HG03060 (cell line): ENCODE measurements around the gene HSDL2.

Source experiments
- ATAC-seq: cut with Tn5 transposase; IDR thresholded peaks from one replicate; pipeline ENCODE4 v1.9.1; 2021; ENCODE audit warnings: low read depth, moderate number of reproducible peaks; ENCODE audit not compliant: unreplicated experiment

Gene HSDL2

GRCh38 chr9:112439825-112440224 lies 59.9 kb downstream of the HSDL2 start:
- ATAC-seq: no peak

GRCh38 chr9:112443200-112443599 lies 63.3 kb downstream of the HSDL2 start:
- no peak for ATAC-seq

GRCh38 chr9:112443636-112444035 lies 63.7 kb downstream of the HSDL2 start:
- no peak for ATAC-seq

GRCh38 chr9:112445196-112445595 lies 65.3 kb downstream of the HSDL2 start:
- no peak for ATAC-seq

DNA sequence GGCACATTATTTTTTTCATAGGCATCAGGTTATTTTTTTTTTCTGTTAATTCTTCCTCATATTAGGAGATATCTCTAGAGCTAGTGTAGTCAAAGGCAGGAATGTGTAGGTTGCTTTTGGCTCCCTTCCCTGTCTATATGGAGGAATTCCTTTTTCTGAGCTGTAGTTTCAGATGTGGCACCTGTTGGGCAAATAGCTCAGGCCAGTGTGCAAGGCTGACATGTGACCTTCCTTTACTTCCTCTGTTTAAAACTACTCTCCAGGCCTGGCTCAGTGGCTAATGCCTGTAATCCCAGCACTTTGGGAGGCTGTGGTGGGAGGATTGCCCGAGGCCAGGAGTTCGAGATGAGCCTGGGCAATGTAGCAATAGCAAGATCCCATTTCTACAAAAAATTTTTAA lies 66.2 kb downstream of the HSDL2 start:
- no peak for ATAC-seq

GRCh38 chr9:112446526-112446925 lies 66.6 kb downstream of the HSDL2 start:
- no peak for ATAC-seq

DNA sequence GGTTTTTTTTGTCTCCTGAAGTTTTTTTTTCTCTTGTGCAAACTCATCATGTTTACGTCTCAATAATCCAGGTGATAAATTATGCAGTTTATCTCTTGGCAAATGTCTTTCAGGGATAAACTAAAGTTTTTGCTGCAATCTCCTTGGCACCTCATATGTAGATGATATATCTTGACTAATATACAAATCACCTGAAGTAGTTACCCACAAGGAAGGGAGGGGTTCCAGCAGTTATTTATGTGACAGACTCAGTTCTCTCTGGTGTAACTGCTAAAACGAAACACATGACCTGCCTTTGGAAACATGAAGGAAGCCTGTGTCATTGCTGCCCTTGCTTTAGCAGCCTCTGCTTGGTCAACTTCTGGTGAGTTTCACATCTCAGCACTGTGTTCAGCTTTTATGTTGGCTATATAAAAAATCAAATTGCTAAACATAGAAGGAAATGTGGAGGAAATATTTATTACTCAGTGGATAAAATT lies 67.4 kb downstream of the HSDL2 start:
- no peak for ATAC-seq

DNA sequence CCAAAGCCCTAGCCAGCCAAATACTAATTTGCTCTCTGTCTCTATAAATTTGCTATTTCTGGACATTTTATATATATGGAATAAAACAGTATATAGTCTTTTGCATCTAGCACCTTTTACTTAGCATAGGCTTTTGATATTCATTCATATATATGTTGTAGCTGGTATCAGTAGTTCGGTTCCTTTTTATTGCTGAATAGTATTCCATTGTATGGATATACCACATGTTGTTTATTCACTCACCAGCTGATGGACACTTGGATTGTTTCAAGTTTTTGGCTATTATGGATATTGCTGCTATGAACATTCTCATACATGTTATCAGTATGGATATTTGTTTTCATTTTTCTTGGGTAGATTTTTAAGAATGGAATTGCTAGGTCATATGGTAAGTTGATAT lies 82.9 kb downstream of the HSDL2 start:
- no peak for ATAC-seq

DNA sequence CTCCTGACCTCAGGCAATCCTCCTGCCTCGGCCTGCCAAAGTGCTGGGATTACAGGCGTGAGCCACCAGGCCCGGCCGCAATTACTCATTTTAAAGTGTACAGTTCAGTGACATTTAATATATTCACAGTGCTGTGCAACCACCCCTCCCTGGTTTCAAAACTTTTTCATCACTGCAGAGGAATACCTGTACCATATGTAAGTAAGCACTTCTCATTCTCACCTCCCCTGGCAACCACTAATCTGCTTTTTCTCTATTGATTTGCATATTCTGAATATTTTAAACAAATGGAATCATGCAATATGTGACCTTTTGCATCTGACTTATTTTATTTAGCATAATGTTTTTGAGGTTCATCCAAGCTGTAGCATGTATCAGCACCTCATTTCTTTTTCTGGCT lies 85.4 kb downstream of the HSDL2 start:
- no peak for ATAC-seq

DNA sequence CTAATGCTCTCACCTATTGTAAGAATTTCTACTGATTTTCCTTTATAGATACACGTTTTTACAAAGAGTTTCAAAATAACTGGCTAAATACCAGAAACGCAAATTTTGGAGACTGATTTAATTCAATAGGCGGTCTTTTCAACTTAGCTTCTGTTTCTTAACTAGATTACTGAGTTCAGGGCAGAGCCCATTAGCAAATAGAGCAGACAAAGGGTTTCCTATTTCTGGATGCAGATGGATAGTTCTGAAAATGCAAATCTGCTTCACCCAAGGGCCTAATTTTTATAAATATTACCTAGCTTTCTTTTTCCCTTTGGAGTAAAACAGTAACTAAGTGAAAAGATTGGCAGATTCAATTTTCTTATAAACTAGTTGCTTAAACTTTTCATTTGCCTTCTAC lies 93.1 kb downstream of the HSDL2 start:
- no peak for ATAC-seq

- no peak for ATAC-seq
Observed at GRCh38 chr9:112473986-112474385, 94.1 kb downstream of the HSDL2 start.

DNA sequence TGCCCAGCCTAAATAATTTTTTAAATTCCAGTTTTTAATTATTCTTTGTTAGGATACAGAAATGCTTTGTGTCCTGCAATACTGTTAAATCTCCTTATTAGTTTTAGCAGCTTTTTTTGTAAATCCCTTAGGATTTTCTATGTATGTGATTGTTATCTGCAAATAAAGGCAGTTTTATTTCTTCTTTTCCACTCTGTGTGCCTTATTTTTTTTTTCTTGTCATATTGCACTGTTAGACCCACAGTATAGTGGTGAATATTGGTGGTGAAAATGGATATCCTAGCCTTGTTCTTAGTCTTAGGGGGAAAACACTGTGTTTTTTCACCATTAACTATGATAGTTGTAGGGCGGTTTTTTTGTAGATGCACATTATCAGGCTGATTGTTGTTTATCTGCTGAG lies 95.4 kb downstream of the HSDL2 start:
- no peak for ATAC-seq

- ATAC-seq: no peak
Observed at GRCh38 chr9:112477330-112477729, 97.4 kb downstream of the HSDL2 start.

GRCh38 chr9:112479221-112479620 lies 99.3 kb downstream of the HSDL2 start:
- no peak for ATAC-seq

DNA sequence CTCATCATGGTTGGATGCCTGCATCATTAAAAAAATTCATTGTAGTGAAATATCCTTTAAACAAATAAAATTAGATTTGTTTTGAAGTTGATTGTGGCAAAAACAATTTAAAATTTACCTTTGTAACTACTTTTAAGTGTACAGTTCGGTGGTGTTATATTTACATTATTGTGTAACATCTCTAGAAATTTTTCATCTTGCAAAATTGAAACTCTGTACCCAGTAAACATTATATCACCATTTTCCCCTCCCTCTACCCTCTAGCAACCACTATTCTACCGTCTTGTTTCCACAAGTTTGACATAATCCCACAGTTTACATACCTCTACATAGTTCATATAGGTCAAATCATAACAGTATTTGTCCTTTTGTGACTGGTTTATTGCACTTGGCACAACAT lies 104.7 kb downstream of the HSDL2 start:
- no peak for ATAC-seq

DNA sequence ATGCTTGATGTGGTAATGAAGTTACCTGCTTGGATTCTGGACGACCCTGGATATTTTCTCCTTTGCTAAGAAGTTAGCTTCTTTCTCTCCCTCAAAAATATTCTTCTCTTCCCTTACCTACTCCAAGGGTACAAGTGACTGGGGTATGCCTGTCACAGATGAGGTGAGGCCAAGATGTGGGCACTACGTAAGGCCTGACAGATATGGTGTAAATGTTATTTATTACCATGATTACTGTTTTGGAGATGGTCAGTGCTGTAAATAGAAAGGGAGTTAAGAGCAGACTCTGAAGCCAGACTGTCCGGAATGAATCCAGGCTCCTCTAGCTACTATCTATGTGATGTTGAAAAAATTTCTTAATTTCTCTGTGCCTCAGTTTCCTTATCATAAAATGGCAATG lies 105.7 kb downstream of the HSDL2 start:
- ATAC-seq: no peak

GRCh38 chr9:112486221-112487007 lies 106.5 kb downstream of the HSDL2 start, which contains the start of gene KIAA1958:
Gene KIAA1958 (plus strand): TSS chr9:112486827. CDS start chr9:112574081, 87,254 bp downstream.
- peak; percentile 64 for ATAC-seq

DNA sequence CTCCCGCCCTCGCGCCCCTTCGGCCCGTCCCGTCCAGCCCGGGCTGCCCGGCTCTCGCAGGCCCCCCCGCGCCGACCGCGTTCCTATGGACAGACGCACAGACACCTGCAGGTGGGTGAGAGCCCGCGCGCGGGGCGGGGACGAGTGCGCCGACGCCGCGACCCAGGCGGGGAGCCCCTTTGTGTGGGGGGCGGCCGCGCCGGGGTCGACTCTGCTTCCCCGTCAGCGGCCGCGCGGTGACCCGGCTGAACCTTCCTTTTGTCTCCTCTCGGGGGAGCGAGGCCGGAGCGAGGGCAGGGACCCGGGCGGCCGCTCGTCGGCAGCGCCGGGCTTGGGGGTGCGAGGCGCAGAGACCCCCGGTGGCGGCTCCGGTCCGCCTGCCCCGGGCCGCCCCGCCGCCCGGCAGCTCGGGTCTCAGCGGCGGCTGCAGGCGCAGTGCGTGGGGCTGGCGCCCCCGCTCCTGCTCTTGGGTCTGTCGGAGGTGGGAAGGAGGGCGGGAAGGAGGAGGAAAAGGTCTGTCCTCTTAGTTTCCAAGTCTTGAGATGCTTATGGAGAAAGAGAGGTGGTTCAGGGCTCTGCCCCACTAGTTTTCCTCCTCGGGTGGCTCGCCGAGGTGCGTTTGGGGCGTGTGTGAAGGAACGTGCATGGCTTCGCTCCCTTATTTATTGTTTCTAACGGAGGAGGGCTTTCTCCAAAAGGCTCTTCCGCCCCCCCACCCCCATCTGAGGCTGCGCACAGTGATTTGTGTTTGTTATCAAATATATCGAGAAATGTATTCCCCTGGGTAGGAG lies 107.3 kb downstream of the HSDL2 start:
- ATAC-seq: peak; percentile 23

DNA sequence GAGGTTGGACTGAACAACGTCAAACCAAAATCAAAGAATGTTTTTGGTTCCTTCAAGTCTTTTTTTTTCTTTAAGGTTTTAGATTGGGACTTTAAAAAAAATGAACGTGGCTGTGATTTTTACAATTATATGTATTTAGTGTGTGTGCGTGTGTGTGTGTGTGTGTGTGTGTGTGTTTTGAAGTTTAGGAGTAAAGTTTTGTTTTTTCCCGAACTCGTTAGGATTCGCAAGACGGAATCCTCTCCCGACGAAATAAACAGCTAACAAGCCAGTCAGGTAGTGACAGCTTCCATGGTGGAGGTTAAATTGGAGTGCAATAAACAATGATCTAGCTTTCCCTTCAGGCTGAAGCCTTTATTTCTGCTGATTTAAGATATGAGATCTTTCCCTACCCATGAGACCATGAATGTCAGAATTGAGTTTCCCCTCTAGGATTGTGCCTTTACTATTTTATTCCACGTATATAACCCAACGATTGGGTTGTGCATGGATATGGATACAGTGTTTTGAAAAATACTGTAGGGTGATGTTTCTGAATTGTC lies 108.0 kb downstream of the HSDL2 start:
- no peak for ATAC-seq

DNA sequence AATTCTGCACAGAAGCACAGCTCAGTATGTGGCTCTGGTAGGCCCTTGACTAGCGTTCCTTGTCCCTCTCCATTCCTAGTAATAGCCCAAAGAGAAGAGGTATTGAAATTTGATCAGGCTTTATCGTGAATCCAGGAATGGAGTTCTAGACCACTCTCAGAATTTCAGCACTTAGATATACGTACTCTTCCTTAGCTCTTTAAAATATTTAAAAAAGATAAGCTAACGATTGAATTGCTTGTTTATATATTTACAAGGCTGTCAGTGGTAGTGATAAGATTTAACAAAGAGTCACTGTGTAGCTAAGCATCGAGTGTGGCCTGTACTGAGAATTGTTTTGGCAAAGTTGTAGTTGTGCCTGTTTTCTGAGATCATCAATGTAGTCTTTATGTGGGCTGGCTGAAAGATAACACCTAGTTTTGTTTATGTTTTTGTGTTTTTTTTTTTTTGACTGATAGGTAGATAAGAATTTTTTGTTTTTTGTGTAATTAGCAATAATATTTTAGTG lies 109.2 kb downstream of the HSDL2 start:
- no peak for ATAC-seq
